GM12891 (cell line): Measurements from ENCODE around the gene B3GNT7.
"Not testable (repeated sequence)": the region's sequence is repeated elsewhere in the genome, so short reads cannot be mapped to it uniquely, and the experiment has no call there.

Experiments used
- DNase-seq: peaks from one replicate; pipeline ENCODE4 v3.0.0; 2011; ENCODE audit warnings: low spot score; ENCODE audit not compliant: insufficient read length
- FAIRE-seq: peaks from 2 replicates; lab custom pipeline; 2011; peaks lifted over from hg19 to GRCh38; lab: Jason Lieb, UNC
- PAX5 ChIP-seq: IDR thresholded peaks from 2 replicates; pipeline ENCODE4 v1.6.1; 2011; ENCODE audit warnings: low read length, moderate library complexity, mild to moderate bottlenecking; ENCODE audit not compliant: insufficient read depth, severe bottlenecking
- POLR2A ChIP-seq: IDR thresholded peaks from 2 replicates; pipeline ENCODE4 v1.6.1; 2011; ENCODE audit warnings: low read depth, low read length, control low read depth
- POLR2AphosphoS5 ChIP-seq: IDR thresholded peaks from 2 replicates; pipeline ENCODE4 v1.6.1; 2011; ENCODE audit warnings: low read depth, low read length, control low read depth
- POU2F2 ChIP-seq: IDR thresholded peaks from 2 replicates; pipeline ENCODE4 v1.6.1; 2011; ENCODE audit warnings: low read depth, mild to moderate bottlenecking, control low read depth, low read length, moderate library complexity
- SPI1 ChIP-seq: IDR thresholded peaks from 2 replicates; pipeline ENCODE4 v1.6.1; 2011; ENCODE audit warnings: low read depth, low read length, control low read depth
- TAF1 ChIP-seq: IDR thresholded peaks from 2 replicates; pipeline ENCODE4 v1.6.1; 2011; ENCODE audit warnings: low read depth, low read length, control low read depth

The B3GNT7 gene

DNA sequence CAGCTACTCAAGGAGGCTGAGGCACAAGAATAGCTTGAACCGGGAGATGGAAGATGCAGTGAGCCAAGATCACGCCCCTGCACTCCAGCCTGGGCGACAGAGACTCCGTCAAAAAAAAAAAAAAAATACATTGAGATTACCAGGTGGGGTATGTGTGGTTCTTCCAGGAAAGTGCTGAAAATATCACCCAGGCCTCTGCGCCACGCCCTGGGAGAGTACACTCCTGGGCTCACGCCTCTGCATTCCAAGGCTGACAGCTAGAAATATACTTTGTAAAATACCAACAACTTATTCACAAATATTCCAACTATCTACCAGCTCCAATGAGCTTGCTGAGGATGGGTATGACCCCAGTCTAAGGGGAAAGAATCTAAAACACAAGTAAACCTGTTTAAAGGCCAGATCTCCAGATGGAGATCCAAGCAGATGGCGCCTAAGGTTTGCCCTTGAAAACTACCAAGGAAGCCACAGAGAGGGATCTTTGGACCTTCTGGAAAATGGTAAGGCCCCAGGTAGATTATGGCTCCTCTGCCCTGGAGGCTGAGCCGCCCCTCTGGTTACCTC is 21.6 kb upstream of the B3GNT7 start:
- no peak for FAIRE-seq

DNA sequence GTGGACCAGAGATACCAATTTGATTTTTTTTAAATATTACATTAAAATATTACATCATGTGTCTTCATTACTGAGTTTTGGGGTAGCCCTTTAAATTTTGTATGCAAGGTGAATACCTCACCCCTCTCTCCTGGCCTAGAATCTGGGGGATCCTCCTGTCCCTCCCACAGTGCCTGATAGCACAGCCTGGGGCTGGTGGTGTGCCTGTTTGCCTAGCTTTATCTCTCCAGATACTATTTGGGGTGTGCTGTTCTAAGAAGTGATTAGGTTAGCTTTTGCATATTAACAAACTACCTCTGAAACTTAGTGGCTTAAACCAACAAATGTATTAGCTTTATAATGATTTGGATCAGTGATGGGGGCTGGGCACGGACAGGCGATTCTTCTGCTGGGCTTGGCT is 20.7 kb upstream of the B3GNT7 start:
- no peak for TF ChIP-seq PAX5
- no peak for TF ChIP-seq SPI1
- TF ChIP-seq POLR2AphosphoS5 = no peak
- no peak for TF ChIP-seq TAF1
- no peak for TF ChIP-seq POLR2A
- no peak for TF ChIP-seq POU2F2
- DNase-seq = no peak
- FAIRE-seq = no peak

More for the DNA sequence above, 21.6 kb upstream of the B3GNT7 start:
- DNase-seq = no peak
- TF ChIP-seq POLR2A (no peak), POU2F2 (no peak), POLR2AphosphoS5 (no peak)

DNA sequence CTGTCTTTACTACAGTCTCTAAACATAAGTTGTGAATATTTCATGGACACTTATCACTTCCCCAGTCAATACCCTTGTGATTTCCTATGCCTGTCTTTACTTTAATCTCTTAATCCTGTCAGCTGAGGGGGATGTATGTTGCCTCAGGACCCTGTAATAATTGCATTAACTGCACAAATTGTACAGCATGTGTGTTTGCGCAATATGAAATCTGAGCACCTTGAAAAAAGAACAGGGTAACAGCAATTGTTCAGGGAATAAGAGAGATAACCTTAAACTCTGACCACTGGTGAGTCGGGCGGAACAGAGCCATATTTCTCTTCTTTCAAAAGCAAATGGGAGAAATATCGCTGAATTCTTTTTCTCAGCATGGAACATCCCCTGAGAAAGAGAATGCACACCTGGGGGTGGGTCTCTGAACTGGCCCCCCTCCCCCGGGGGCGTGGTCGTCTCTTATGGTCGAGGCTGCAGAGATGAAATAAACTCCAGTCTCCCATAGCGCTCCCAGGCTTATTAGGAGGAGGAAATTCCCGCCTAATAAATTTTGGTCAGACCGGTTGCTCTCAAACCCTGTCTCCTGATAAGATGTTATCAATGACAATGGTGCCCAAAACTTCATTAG is 19.4 kb upstream of the B3GNT7 start:
- DNase-seq = not testable (repeated sequence)

DNA sequence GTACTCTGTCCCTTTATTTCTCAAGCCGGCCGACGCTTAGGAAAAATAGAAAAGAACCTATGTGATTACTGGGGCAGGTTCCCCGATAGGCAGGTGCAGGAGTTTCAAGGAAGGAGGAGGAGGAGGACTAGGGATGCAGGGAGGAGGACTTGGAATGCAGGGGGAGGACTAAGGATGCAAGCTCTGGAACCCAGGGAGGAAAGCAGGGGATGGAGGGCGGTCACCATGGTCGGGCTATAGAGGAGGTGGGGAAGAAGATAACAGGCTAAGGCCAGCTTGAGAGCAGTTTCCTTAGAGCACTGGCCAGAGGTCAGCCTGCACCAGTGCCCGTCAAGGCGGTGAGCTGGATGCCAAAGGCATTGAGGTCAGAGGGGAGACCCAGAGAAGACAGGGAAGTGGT is 18.7 kb upstream of the B3GNT7 start:
- no peak for TF ChIP-seq TAF1
- TF ChIP-seq POLR2A = no peak
- TF ChIP-seq POLR2AphosphoS5 = no peak
- no peak for TF ChIP-seq SPI1
- TF ChIP-seq POU2F2 = no peak
- no peak for TF ChIP-seq PAX5
- DNase-seq = no peak
- FAIRE-seq = no peak

More for the DNA sequence above, 19.4 kb upstream of the B3GNT7 start:
- FAIRE-seq = not testable (repeated sequence)

DNA sequence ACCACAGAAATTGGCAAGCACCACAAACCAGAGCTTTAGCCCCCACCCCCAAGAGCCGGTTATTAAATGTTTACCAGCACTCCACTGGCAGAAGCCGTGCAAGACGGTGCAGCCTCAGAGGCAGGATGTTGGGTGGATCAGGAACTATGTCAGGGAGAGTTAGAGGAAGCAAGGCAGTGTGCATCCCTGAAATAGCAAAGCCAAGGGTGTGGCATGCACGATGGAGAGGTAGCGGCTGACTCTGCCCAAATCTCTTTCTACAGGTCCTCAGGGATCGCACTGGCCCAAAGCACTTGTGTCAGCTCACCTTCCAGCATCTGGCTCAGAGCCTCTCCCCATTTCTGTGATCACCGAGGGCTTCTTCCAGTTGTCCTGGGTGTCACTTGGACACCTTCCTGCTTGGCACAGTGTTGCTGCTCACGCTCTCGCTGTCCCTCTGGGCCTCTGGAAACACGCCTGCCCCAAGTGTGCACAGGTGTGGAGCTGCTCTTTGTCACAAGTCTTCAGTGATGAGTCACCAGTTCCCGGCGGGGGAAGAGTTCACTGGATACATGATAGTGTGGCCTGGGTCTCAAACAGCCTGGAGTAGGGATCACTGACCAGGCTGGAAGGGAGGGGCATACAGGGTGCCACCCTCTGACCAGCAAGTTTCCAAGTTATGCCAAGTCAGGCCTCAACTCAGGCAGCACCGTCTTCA is 17.3 kb upstream of the B3GNT7 start:
- DNase-seq = no peak
- no peak for FAIRE-seq
- TF ChIP-seq SPI1 (no peak), PAX5 (no peak), POLR2A (no peak), POU2F2 (no peak), TAF1 (no peak), POLR2AphosphoS5 (no peak)

DNA sequence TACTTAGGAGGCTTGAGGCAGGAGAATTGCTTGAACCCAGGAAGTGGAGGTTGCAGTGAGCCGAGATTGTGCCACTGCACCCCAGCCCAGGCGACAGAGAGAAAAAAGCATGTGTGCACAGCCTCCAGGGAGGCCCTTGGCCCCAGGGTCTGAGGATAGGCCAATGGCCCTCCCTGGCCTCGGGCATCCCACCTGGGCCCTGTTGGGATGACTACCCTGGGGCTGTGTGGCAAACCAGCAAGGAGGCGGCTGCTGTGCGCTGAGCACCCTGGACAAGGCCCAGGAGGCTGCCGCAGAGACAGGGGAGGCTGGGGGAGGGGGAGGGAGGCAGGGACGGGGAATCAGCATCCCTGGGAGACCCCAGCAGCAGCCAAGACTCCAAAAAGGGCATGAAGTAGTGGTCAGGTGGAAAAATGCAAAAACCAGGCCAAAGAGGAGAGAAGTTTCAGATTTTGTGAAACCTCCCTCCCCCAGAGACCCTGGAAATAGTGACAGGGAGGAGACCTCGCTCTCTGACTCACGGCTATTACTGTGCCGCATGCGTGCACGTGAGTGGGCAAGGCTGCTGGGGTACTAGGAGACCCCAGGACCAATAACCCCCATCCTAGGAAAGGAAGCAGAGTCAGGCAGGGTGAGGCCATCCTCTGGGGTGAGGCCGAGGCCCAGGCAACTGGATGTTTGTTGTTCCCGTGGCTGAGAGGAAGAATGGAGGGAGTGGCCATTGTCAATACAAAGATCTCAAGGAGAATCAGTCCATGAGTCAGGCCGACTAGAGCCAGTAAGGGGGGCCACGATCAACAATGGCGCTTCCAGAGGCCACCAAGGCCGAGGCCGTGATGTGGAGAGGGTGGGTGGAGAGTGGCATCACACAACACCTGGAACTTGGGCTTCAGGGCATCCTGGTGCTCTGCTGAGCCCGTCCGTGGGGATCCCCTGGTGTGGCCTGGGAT is 16.0 kb upstream of the B3GNT7 start:
- FAIRE-seq (no peak), DNase-seq (no peak)
- TF ChIP-seq TAF1 = no peak
- TF ChIP-seq SPI1 = no peak
- TF ChIP-seq POU2F2 = no peak
- no peak for TF ChIP-seq POLR2A
- TF ChIP-seq POLR2AphosphoS5 = no peak
- no peak for TF ChIP-seq PAX5

DNA sequence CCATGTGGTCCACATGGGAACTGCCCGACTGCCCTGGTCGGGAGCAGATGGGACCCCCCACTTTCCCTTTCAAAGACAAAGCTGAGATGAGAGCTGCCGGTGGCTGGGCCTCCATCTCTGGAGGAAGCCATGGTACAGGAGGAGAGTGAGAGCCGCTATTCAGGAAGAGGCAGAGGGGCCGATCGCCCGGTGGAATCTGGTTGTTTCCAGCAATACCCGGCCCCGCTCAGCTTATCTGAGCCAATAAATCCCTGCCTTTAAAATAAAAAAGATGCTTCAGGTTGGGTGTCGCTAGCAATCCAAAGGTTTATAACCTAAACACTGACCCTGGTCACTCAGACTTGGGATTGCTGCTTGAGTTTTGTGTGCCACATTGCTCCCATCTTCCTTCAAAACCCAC is 15.2 kb upstream of the B3GNT7 start:
- DNase-seq (no peak), FAIRE-seq (no peak)
- no peak for TF ChIP-seq PAX5
- TF ChIP-seq TAF1 = no peak
- TF ChIP-seq POLR2AphosphoS5 = no peak
- no peak for TF ChIP-seq POU2F2
- no peak for TF ChIP-seq SPI1
- TF ChIP-seq POLR2A = no peak

DNA sequence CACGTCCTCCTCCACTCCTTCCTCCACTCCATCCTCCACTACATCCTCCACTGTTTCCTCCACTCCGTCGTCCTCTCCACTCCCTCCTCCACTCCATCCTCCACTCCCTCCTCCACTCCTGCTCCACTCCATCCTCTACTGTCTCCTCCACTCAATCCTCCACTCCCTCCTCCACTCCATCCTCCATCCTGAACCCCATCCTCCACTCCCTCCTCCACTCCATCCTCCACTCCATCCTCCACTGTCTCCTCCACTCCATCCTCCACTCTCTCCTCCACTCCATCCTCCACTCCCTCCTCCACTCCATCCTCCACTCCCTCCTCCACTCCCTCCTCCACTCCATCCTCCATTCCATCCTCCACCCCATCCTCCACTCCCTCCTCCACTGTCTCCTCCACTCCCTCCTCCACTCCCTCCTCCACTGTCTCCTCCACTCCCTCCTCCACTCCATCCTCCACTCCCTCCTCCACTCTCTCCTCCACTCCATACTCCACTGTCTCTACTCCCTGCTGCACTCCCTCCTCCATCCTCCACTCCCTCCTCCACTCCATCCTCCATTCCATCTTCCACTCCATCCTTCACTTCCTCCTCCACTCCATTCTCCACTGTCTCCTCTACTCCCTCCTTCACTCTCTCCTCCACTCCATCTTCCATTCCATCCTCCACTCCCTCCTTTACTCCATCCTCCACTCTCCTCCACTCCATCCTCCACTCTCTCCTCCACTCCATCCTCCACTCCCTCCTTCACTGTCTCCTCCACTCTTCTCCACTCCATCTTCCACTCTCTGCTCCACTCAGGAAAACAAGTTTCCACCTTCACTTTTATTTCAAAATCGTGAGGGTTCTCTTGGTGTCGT is 14.3 kb upstream of the B3GNT7 start:
- no peak for FAIRE-seq
- TF ChIP-seq POLR2A = no peak

DNA sequence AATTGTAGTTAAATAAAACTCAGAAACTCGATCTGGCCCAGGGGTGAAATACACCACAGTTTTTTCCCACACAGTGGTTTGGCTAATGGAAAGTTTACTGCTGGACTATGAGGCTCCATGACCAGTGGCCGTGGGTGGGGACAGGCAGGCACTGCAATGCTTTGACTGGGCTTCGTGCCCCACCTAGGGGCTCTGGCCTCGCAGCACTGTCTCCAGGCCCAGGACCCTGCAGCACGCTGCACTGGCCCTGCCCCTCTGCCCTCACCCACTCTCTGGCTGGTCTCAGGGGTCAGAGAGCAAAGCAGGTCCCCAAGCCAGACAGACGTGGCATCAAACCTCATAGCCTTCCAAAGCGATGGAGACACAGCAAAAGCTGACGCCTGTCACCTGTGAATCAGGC is 13.4 kb upstream of the B3GNT7 start:
- TF ChIP-seq PAX5 (no peak), TAF1 (no peak)
- no peak for DNase-seq
- no peak for FAIRE-seq

More for the DNA sequence above, 14.3 kb upstream of the B3GNT7 start:
- DNase-seq = no peak
